Measurements from ENCODE around the gene OGA. TPM values are rescaled to one million over a fixed set of nuclear protein-coding genes. Genes with fewer than 3 reads are reported as not detected.

Gene OGA
- total RNA-seq: 346 TPM

- Histone ChIP-seq H3K27me3 (ENCODE audit: insufficient read depth, low read length) (no peaks in the 10 kb centered on the region), H3K4me1 (ENCODE audit: insufficient read depth, low read length) (peaks cover 35% of the 10 kb centered on the region), H3K4me3 (ENCODE audit: low read length) (peak within 1 kb of the TSS; percentile 96), H3K9me3 (ENCODE audit: low read depth, low read length) (no peaks in the 10 kb centered on the region)
These were observed at the start of gene OGA for GRCh38 chr10:101818119-101818871. OGA (minus strand) TSS chr10:101818444; CDS start chr10:101818022, 422 bp downstream.

- Histone ChIP-seq H3K27me3 (ENCODE audit: insufficient read depth, low read length) (no peaks in the 10 kb centered on the region), H3K4me3 (ENCODE audit: low read length) (no peak overlapping the region), H3K9me3 (ENCODE audit: low read depth, low read length) (no peaks in the 10 kb centered on the region), H3K4me1 (ENCODE audit: insufficient read depth, low read length) (no peaks in the 10 kb centered on the region)
These were observed 49.7 kb upstream of the OGA start for GRCh38 chr10:101867931-101868330.

- Histone ChIP-seq H3K4me1 (ENCODE audit: insufficient read depth, low read length) (peaks cover 8% of the 10 kb centered on the region), H3K9me3 (ENCODE audit: low read depth, low read length) (peaks cover 7% of the 10 kb centered on the region), H3K4me3 (ENCODE audit: low read length) (no peak overlapping the region), H3K27me3 (ENCODE audit: insufficient read depth, low read length) (no peaks in the 10 kb centered on the region)
These were observed 41.3 kb upstream of the OGA start for GRCh38 chr10:101859530-101859929.

GRCh38 chr10:101858723-101859500 is 40.7 kb upstream of the OGA start:
- Histone ChIP-seq H3K4me3 (ENCODE audit: low read length) (no peak overlapping the region), H3K27me3 (ENCODE audit: insufficient read depth, low read length) (no peaks in the 10 kb centered on the region), H3K9me3 (ENCODE audit: low read depth, low read length) (peaks cover 7% of the 10 kb centered on the region), H3K4me1 (ENCODE audit: insufficient read depth, low read length) (peaks cover 8% of the 10 kb centered on the region)

GRCh38 chr10:101857802-101858476 is 39.7 kb upstream of the OGA start:
- peaks cover 7% of the 10 kb centered on the region for H3K9me3 ChIP-seq (ENCODE audit: low read depth, low read length)
- H3K27me3 ChIP-seq (ENCODE audit: insufficient read depth, low read length): no peaks in the 10 kb centered on the region
- no peak overlapping the region for H3K4me3 ChIP-seq (ENCODE audit: low read length)
- H3K4me1 ChIP-seq (ENCODE audit: insufficient read depth, low read length): peaks cover 8% of the 10 kb centered on the region

- Histone ChIP-seq H3K27me3 (ENCODE audit: insufficient read depth, low read length) (no peaks in the 10 kb centered on the region), H3K4me1 (ENCODE audit: insufficient read depth, low read length) (peaks cover 8% of the 10 kb centered on the region), H3K4me3 (ENCODE audit: low read length) (no peak overlapping the region), H3K9me3 (ENCODE audit: low read depth, low read length) (peaks cover 7% of the 10 kb centered on the region)
These were observed 38.4 kb upstream of the OGA start for GRCh38 chr10:101856626-101857025.

- no peaks in the 10 kb centered on the region for H3K9me3 ChIP-seq (ENCODE audit: low read depth, low read length)
These were observed 33.3 kb upstream of the OGA start for GRCh38 chr10:101851411-101852116.

GRCh38 chr10:101850749-101851148 is 32.5 kb upstream of the OGA start:
- H3K9me3 ChIP-seq (ENCODE audit: low read depth, low read length): no peaks in the 10 kb centered on the region
- no peak overlapping the region for H3K4me3 ChIP-seq (ENCODE audit: low read length)
- H3K4me1 ChIP-seq (ENCODE audit: insufficient read depth, low read length): peaks cover 24% of the 10 kb centered on the region
- no peaks in the 10 kb centered on the region for H3K27me3 ChIP-seq (ENCODE audit: insufficient read depth, low read length)

More at GRCh38 chr10:101851411-101852116, 33.3 kb upstream of the OGA start:
- Histone ChIP-seq H3K27me3 (ENCODE audit: insufficient read depth, low read length) (no peaks in the 10 kb centered on the region), H3K4me1 (ENCODE audit: insufficient read depth, low read length) (peaks cover 24% of the 10 kb centered on the region), H3K4me3 (ENCODE audit: low read length) (no peak overlapping the region)

GRCh38 chr10:101848894-101849351 is 30.7 kb upstream of the OGA start:
- Histone ChIP-seq H3K4me3 (ENCODE audit: low read length) (no peak overlapping the region), H3K4me1 (ENCODE audit: insufficient read depth, low read length) (peaks cover 34% of the 10 kb centered on the region), H3K9me3 (ENCODE audit: low read depth, low read length) (no peaks in the 10 kb centered on the region), H3K27me3 (ENCODE audit: insufficient read depth, low read length) (no peaks in the 10 kb centered on the region)

GRCh38 chr10:101848408-101848807 is 30.2 kb upstream of the OGA start:
- no peaks in the 10 kb centered on the region for H3K27me3 ChIP-seq (ENCODE audit: insufficient read depth, low read length)
- no peak overlapping the region for H3K4me3 ChIP-seq (ENCODE audit: low read length)
- H3K4me1 ChIP-seq (ENCODE audit: insufficient read depth, low read length): peaks cover 37% of the 10 kb centered on the region
- no peaks in the 10 kb centered on the region for H3K9me3 ChIP-seq (ENCODE audit: low read depth, low read length)

- Histone ChIP-seq H3K9me3 (ENCODE audit: low read depth, low read length) (no peaks in the 10 kb centered on the region), H3K4me1 (ENCODE audit: insufficient read depth, low read length) (peaks cover 60% of the 10 kb centered on the region), H3K4me3 (ENCODE audit: low read length) (no peak overlapping the region)
These were observed 27.6 kb upstream of the OGA start for GRCh38 chr10:101845893-101846292.

GRCh38 chr10:101843032-101844021 is 25.1 kb upstream of the OGA start, which contains the start of gene KCNIP2:
KCNIP2 (minus strand) TSS chr10:101843800; CDS start chr10:101843568, 232 bp downstream.
- no peaks in the 10 kb centered on the region for H3K9me3 ChIP-seq (ENCODE audit: low read depth, low read length)
- H3K4me1 ChIP-seq (ENCODE audit: insufficient read depth, low read length): peaks cover 63% of the 10 kb centered on the region
- H3K4me3 ChIP-seq (ENCODE audit: low read length): peak within 1 kb of the TSS; percentile 28
- H3K27me3 ChIP-seq (ENCODE audit: insufficient read depth, low read length): no peaks in the 10 kb centered on the region

More at GRCh38 chr10:101845893-101846292, 27.6 kb upstream of the OGA start:
- no peaks in the 10 kb centered on the region for H3K27me3 ChIP-seq (ENCODE audit: insufficient read depth, low read length)

GRCh38 chr10:101841826-101842225 is 23.6 kb upstream of the OGA start:
- Histone ChIP-seq H3K9me3 (ENCODE audit: low read depth, low read length) (no peaks in the 10 kb centered on the region), H3K4me1 (ENCODE audit: insufficient read depth, low read length) (peaks cover 53% of the 10 kb centered on the region), H3K4me3 (ENCODE audit: low read length) (no peak overlapping the region), H3K27me3 (ENCODE audit: insufficient read depth, low read length) (no peaks in the 10 kb centered on the region)
